SJCRH30 (cell line): ENCODE measurements around the gene PPM1M. TPM values are rescaled to one million over a fixed set of nuclear protein-coding genes. Genes with fewer than 3 reads are reported as not detected.
A peak's percentile ranks its signal among the peaks of the same experiment; 100 is the strongest.
"Not testable (repeated sequence)": the region's sequence is repeated elsewhere in the genome, so short reads cannot be mapped to it uniquely, and the experiment has no call there.

Source experiments
- DNase-seq, 2 experiments: peaks; one replicate each; pipeline ENCODE4 v3.0.0-alpha.2; 2015 to 2020
- H3K27ac ChIP-seq: fragments of 250-450 bp; sonication (Bioruptor Pico); 2 replicates; pipeline ENCODE4 v1.5.1; 2020; ENCODE audit warnings: mild to moderate bottlenecking, moderate library complexity
- H3K27me3 ChIP-seq: fragments of 250-450 bp; sonication (Bioruptor Pico); 2 replicates; pipeline ENCODE4 v1.5.1; 2020; ENCODE audit warnings: mild to moderate bottlenecking, moderate library complexity
- H3K36me3 ChIP-seq: fragments of 250-450 bp; sonication (Bioruptor Pico); 2 replicates; pipeline ENCODE4 v1.5.1; 2020; ENCODE audit warnings: mild to moderate bottlenecking, moderate library complexity
- H3K4me1 ChIP-seq: fragments of 250-450 bp; sonication (Bioruptor Pico); 2 replicates; pipeline ENCODE4 v1.5.1; 2020; ENCODE audit warnings: mild to moderate bottlenecking, moderate library complexity
- H3K4me3 ChIP-seq: fragments of 250-450 bp; sonication (Bioruptor Pico); 2 replicates; pipeline ENCODE4 v1.5.1; 2020; ENCODE audit warnings: mild to moderate bottlenecking, moderate library complexity
- H3K9me3 ChIP-seq: fragments of 250-450 bp; sonication (Bioruptor Pico); replicated peaks from 2 replicates; pipeline ENCODE4 v1.5.1; 2020; ENCODE audit warnings: mild to moderate bottlenecking, moderate library complexity
- total RNA-seq: library from RNA; depleted of rRNA; stranded (reverse); fragments of >200 nt; shearing (Covaris generic); gene quantifications from 2 replicates; pipeline ENCODE4 v1.2.3, GENCODE V29; 2014

Gene PPM1M
- total RNA-seq, 1 experiment from 2014 or later = 7.6 TPM

GRCh38 chr3:52259448-52259847 lies 13.9 kb downstream of the PPM1M start:
- Histone ChIP-seq H3K27me3 (no peaks in the 10 kb centered on the region), H3K4me1 (no peaks in the 10 kb centered on the region), H3K9me3 (no peaks in the 10 kb centered on the region), H3K27ac (no peak overlapping the region), H3K36me3 (peaks cover 93% of the 10 kb centered on the region), H3K4me3 (no peak overlapping the region)
- no peak for DNase-seq

- Histone ChIP-seq H3K27me3 (no peaks in the 10 kb centered on the region), H3K27ac (no peak overlapping the region), H3K4me3 (no peak overlapping the region), H3K9me3 (no peaks in the 10 kb centered on the region), H3K36me3 (peaks cover 96% of the 10 kb centered on the region), H3K4me1 (no peaks in the 10 kb centered on the region)
- no peak for DNase-seq
These were observed 16.9 kb downstream of the PPM1M start for GRCh38 chr3:52262447-52262846.

GRCh38 chr3:52265387-52265786 lies 19.8 kb downstream of the PPM1M start:
- no peaks in the 10 kb centered on the region for H3K27me3 ChIP-seq
- no peak for DNase-seq
- no peaks in the 10 kb centered on the region for H3K9me3 ChIP-seq
- no peaks in the 10 kb centered on the region for H3K4me1 ChIP-seq
- H3K36me3 ChIP-seq = peaks cover 95% of the 10 kb centered on the region
- H3K4me3 ChIP-seq = no peak overlapping the region
- H3K27ac ChIP-seq = no peak overlapping the region

GRCh38 chr3:52268036-52268435 lies 22.5 kb downstream of the PPM1M start:
- Histone ChIP-seq H3K27ac (no peak overlapping the region), H3K4me1 (no peaks in the 10 kb centered on the region), H3K9me3 (no peaks in the 10 kb centered on the region), H3K4me3 (no peak overlapping the region), H3K27me3 (no peaks in the 10 kb centered on the region), H3K36me3 (peaks cover 89% of the 10 kb centered on the region)
- DNase-seq = no peak

- no peaks in the 10 kb centered on the region for H3K27me3 ChIP-seq
- DNase-seq = no peak
- H3K27ac ChIP-seq = no peak overlapping the region
- H3K4me1 ChIP-seq = no peaks in the 10 kb centered on the region
- H3K9me3 ChIP-seq = no peaks in the 10 kb centered on the region
- H3K4me3 ChIP-seq = no peak overlapping the region
- H3K36me3 ChIP-seq = peaks cover 85% of the 10 kb centered on the region
These were observed 24.2 kb downstream of the PPM1M start for GRCh38 chr3:52269776-52270175.

- Histone ChIP-seq H3K36me3 (peaks cover 84% of the 10 kb centered on the region), H3K4me3 (no peak overlapping the region), H3K4me1 (no peaks in the 10 kb centered on the region), H3K27ac (no peak overlapping the region), H3K9me3 (no peaks in the 10 kb centered on the region), H3K27me3 (no peaks in the 10 kb centered on the region)
- DNase-seq = no peak
These were observed 24.7 kb downstream of the PPM1M start for GRCh38 chr3:52270252-52270754.

- H3K27me3 ChIP-seq, H3K4me3 ChIP-seq, H3K9me3 ChIP-seq, DNase-seq, H3K27ac ChIP-seq, H3K4me1 ChIP-seq: not testable (repeated sequence)
- peaks cover 66% of the 10 kb centered on the region for H3K36me3 ChIP-seq
These were observed 26.6 kb downstream of the PPM1M start for GRCh38 chr3:52272172-52272571.

- Histone ChIP-seq H3K36me3 (peaks cover 59% of the 10 kb centered on the region), H3K27ac (no peak overlapping the region), H3K4me3 (no peak overlapping the region), H3K27me3 (no peaks in the 10 kb centered on the region), H3K9me3 (no peaks in the 10 kb centered on the region), H3K4me1 (no peaks in the 10 kb centered on the region)
- no peak for DNase-seq
These were observed 27.3 kb downstream of the PPM1M start for GRCh38 chr3:52272831-52273230.

- not testable (repeated sequence) for H3K4me3 ChIP-seq, H3K27me3 ChIP-seq, H3K27ac ChIP-seq, H3K9me3 ChIP-seq, H3K4me1 ChIP-seq, DNase-seq
- peaks cover 40% of the 10 kb centered on the region for H3K36me3 ChIP-seq
These were observed 29.2 kb downstream of the PPM1M start for GRCh38 chr3:52274781-52275180.

- no peaks in the 10 kb centered on the region for H3K9me3 ChIP-seq
- H3K4me3 ChIP-seq = peak overlapping the region; percentile 90
- H3K27ac ChIP-seq = peak overlapping the region; percentile 83
- H3K27me3 ChIP-seq = no peaks in the 10 kb centered on the region
- H3K36me3 ChIP-seq = peaks cover 20% of the 10 kb centered on the region
- peaks cover 20% of the 10 kb centered on the region for H3K4me1 ChIP-seq
- DNase-seq = peak; percentile 77
These were observed 31.8 kb downstream of the PPM1M start for GRCh38 chr3:52277071-52277964.

GRCh38 chr3:52277972-52278509 lies 32.5 kb downstream of the PPM1M start:
- peaks cover 14% of the 10 kb centered on the region for H3K36me3 ChIP-seq
- H3K27me3 ChIP-seq = no peaks in the 10 kb centered on the region
- DNase-seq = peak; percentile 68 to 70
- peaks cover 20% of the 10 kb centered on the region for H3K4me1 ChIP-seq
- no peaks in the 10 kb centered on the region for H3K9me3 ChIP-seq
- peak overlapping the region; percentile 90 for H3K4me3 ChIP-seq
- peak overlapping the region; percentile 83 for H3K27ac ChIP-seq

- Histone ChIP-seq H3K4me3 (peak within 1 kb of the TSS; percentile 90), H3K9me3 (no peaks in the 10 kb centered on the region), H3K4me1 (peaks cover 20% of the 10 kb centered on the region), H3K27ac (peak within 1 kb of the TSS; percentile 83), H3K36me3 (peaks cover 11% of the 10 kb centered on the region), H3K27me3 (no peaks in the 10 kb centered on the region)
- peak; percentile 95 to 98 for DNase-seq
These were observed 33.0 kb downstream of the PPM1M start, which contains the start of gene WDR82 for GRCh38 chr3:52278510-52279069. Gene WDR82, minus strand, starts transcription at chr3:52278649. Its CDS starts 288 bp downstream, at chr3:52278361.

- H3K36me3 ChIP-seq = peaks cover 5% of the 10 kb centered on the region
- H3K27ac ChIP-seq = peak overlapping the region; percentile 83
These were observed 34.0 kb downstream of the PPM1M start for GRCh38 chr3:52279596-52279995.

GRCh38 chr3:52280050-52280461 lies 34.5 kb downstream of the PPM1M start:
- Histone ChIP-seq H3K36me3 (peaks cover 3% of the 10 kb centered on the region; the same call in 1 of the 2 replicates), H3K9me3 (no peaks in the 10 kb centered on the region), H3K27ac (peak overlapping the region; percentile 83), H3K4me3 (peak overlapping the region; percentile 0; the same call in 1 of the 2 replicates), H3K27me3 (no peaks in the 10 kb centered on the region), H3K4me1 (peaks cover 20% of the 10 kb centered on the region)
- peak; percentile 66 to 88 for DNase-seq

More at GRCh38 chr3:52279596-52279995, 34.0 kb downstream of the PPM1M start:
- peak overlapping the region; percentile 90 for H3K4me3 ChIP-seq
- no peak for DNase-seq
- H3K9me3 ChIP-seq = no peaks in the 10 kb centered on the region
- peaks cover 20% of the 10 kb centered on the region for H3K4me1 ChIP-seq
- H3K27me3 ChIP-seq = no peaks in the 10 kb centered on the region
